ENCODE data around the gene LSM6. TPM values are rescaled to one million over a fixed set of nuclear protein-coding genes. Genes with fewer than 3 reads are reported as not detected.
A peak's percentile ranks its signal among the peaks of the same experiment; 100 is the strongest.

Gene LSM6
- total RNA-seq (2021) = 73.6 and 78.3 TPM in 2 replicates
- long read RNA-seq, transcript LSM6-201 (4 exons, 2,259 nt) = major isoform, 42 of 50 reads
- long read RNA-seq, partial matches to known transcripts = 0 of 50 reads
- long read RNA-seq, other reads (novel, unspliced or antisense) = 2 of 50 reads

DNA sequence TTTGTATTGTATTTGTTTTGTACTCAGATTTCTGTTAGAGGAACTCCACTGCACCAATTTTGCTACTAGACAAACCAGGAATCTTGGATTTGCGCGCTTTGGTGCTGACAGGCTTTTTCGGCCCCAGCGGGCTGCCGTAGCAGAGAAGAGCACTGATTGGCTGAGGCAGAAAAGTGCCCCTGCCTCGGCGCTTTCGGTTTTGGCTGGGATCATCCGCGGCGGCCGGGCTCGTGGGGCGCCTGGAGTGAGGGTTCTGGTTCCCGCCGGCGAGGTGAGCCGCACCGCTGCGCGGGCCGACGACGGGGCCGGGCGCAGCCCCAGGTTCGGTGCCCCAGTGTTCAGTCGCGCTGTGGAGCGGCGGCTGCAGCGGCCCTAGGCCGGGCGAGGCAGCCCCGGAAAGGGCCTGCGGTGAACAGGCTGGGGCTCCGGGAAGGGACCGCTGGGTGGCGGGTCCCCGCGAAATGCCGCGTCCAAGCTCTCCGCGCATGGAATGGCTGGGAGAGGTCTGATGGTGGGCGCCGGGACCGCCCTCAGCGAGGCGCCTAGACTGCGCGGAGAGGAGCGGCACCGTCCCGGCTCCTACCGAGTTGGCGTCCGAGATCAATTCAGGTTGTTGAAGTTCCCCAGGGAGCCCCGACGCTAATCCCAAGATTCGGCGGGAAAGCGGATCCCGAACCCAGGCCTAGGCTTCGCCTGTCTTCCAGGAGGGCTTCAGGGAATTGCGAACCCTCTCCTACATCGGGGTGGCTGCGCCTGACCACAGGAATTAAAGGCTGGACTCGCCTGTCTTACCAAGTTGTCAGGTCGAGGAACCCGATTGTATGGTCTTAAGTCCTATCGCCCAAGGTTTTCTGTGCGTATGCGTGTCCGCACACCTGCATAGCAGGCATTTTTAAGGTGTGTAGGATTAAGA, at the start of gene LSM6:
TSS of gene LSM6 (plus strand) at position 178 of the 913 bp plus-strand sequence. CDS start 7,204 bp downstream, outside the sequence.
- Histone ChIP-seq H3K23ac (ENCODE audit: insufficient read length, low read depth, low read length) (no peak within 1 kb of the TSS), H2BK5ac (ENCODE audit: insufficient read length, low read length) (no peak within 1 kb of the TSS), H2BK12ac (ENCODE audit: insufficient read length, low read depth, low read length) (no peak within 1 kb of the TSS), H2AFZ (ENCODE audit: low read length) (no peak within 1 kb of the TSS), H2BK15ac (ENCODE audit: low read depth, low read length) (no peak within 1 kb of the TSS), H3K18ac (ENCODE audit: insufficient read length, low read depth, low read length) (peak within 1 kb of the TSS; percentile 54), H2BK120ac (ENCODE audit: low read depth, low read length, poor library complexity, severe bottlenecking) (no peak within 1 kb of the TSS), H3K9ac (ENCODE audit: extremely low read depth, insufficient read length, low read length) (peak within 1 kb of the TSS; percentile 91), H3K4me2 (ENCODE audit: insufficient read depth, insufficient read length, low read length) (peak within 1 kb of the TSS; percentile 80), H2AK5ac (ENCODE audit: insufficient read length, low read length) (no peak within 1 kb of the TSS), H3K79me2 (ENCODE audit: insufficient read depth, low read length) (peaks cover 11% of the 10 kb centered on the region; the same call in 1 of the 2 replicates), H3K4ac (ENCODE audit: low read depth, low read length) (no peak within 1 kb of the TSS), H3K56ac (ENCODE audit: insufficient read length, low read depth, low read length) (no peak within 1 kb of the TSS), H3K27me3 (ENCODE audit: insufficient read depth, low read length) (no peaks in the 10 kb centered on the region), H3T11ph (ENCODE audit: low read length) (no peak within 1 kb of the TSS), H4K8ac (replicated peaks; ENCODE audit: insufficient read length, low read depth, low read length) (no peak within 1 kb of the TSS), H3K14ac (ENCODE audit: insufficient read depth, low read length) (peak within 1 kb of the TSS; percentile 86), H3K4me1 (ENCODE audit: insufficient read depth, low read length) (no peaks in the 10 kb centered on the region; the same call in 1 of the 2 replicates), H4K91ac (ENCODE audit: insufficient read length, low read depth, low read length) (no peak within 1 kb of the TSS), H3K9me3 (ENCODE audit: control insufficient read depth, low read depth, low read length) (no peaks in the 10 kb centered on the region), H3K27ac (ENCODE audit: insufficient read length, low read depth, low read length) (no peak within 1 kb of the TSS), H4K20me1 (ENCODE audit: control insufficient read depth, insufficient read depth, insufficient read length) (no peaks in the 10 kb centered on the region), H4K5ac (ENCODE audit: insufficient read length, low read depth, low read length) (no peak within 1 kb of the TSS), H2BK20ac (ENCODE audit: low read depth, low read length, poor library complexity, severe bottlenecking) (no peak within 1 kb of the TSS), H3K23me2 (ENCODE audit: insufficient read length, low read depth, low read length, poor library complexity, severe bottlenecking) (no peaks in the 10 kb centered on the region), H3K79me1 (ENCODE audit: insufficient read depth, low read depth, low read length, poor library complexity, severe bottlenecking) (no peaks in the 10 kb centered on the region)
- Mint-ChIP-seq H3K36me3 (ENCODE audit: insufficient read depth in 1 of 3, low read depth in 3 of 3) (peaks cover 0 to 6% (median 3%) of the 10 kb centered on the region in 3 experiments; a peak in 2 of 7 replicates), H3K27ac (peak within 1 kb of the TSS in 2 of 3 experiments; percentile 93 to 95; a peak in 4 of 7 replicates), H3K4me3 (peak within 1 kb of the TSS; percentile 83 to 85), H3K27me3 (ENCODE audit: low read depth) (no peaks in the 10 kb centered on the region), H3K4me1 (peaks cover 37 to 38% of the 10 kb centered on the region in 2 experiments), H3K9me3 (no peaks in the 10 kb centered on the region)
- TF ChIP-seq, protein P1, sequence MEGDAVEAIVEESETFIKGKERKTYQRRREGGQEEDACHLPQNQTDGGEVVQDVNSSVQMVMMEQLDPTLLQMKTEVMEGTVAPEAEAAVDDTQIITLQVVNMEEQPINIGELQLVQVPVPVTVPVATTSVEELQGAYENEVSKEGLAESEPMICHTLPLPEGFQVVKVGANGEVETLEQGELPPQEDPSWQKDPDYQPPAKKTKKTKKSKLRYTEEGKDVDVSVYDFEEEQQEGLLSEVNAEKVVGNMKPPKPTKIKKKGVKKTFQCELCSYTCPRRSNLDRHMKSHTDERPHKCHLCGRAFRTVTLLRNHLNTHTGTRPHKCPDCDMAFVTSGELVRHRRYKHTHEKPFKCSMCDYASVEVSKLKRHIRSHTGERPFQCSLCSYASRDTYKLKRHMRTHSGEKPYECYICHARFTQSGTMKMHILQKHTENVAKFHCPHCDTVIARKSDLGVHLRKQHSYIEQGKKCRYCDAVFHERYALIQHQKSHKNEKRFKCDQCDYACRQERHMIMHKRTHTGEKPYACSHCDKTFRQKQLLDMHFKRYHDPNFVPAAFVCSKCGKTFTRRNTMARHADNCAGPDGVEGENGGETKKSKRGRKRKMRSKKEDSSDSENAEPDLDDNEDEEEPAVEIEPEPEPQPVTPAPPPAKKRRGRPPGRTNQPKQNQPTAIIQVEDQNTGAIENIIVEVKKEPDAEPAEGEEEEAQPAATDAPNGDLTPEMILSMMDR (conservative IDR thresholded peaks at IDR 0.05) = peak; percentile 15; the same call in 1 of the 3 replicates
- no CpG with 5 or more reads among the region's 75 CpGs for WGBS (ENCODE audit: extremely low coverage, insufficient read length, low lambda C conversion rate)
- DNase-seq = peak; percentile 79
